Measurements from ENCODE around the gene PRRC1. TPM values are rescaled to one million over a fixed set of nuclear protein-coding genes. Genes with fewer than 3 reads are reported as not detected.
A peak's percentile ranks its signal among the peaks of the same experiment; 100 is the strongest.

Gene PRRC1
- total RNA-seq, 1 experiment from 2014 or later = 77.9 TPM

DNA sequence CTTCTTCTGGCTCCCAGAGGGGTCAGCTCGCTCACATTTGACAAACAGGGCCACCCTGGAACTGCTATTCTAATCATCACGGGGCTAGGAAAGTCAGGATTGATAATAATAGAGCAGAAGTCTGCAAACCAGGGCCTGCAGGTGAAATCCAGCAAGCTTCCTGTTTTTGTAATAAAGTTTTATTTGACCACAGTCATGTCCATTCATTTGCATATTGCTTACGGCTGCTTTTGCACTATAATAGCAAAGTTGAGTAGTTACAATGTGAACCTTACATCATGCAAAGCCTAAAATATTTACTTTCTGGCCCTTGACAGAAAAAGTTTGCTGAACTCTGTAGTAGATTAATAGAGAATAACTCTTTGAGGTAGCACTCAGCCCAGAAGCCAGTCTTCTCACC, 68.2 kb downstream of the PRRC1 start:
- H3K27me3 Mint-ChIP-seq (ENCODE audit: low read depth) = no peaks in the 10 kb centered on the region

DNA sequence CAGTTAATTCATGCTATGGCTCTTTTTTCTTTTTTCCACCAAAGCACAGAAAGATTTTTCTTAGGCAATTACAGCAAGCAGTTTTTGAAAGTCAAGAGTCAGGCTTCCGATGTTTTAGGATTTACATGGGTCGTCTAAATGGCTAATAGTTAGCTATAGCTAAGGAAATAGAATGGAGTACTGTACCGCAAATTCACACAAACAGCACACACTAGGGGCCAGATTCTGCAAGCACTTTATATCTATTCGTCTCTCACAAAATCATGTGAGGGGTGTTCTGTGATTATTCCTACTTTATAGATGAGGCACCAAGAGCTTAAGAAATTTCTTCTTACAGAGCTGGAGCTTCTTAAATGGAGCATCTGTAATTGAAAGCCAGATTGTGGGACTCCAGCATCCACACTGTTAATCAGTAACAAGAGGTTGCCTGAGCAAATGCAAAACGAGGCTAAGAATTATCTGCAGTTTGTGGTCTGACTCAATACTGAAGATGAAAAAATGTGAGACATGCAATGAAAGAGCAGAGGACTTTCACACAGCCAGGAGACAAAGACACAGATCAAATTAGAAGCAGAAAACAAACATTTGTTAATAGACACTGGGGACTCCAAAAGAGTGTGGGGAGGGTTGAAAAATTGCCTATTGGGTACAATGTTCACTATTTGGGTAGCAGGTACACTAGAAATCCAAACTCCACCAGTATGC, 68.8 kb downstream of the PRRC1 start:
- ChIA-PET CTCF (interaction anchor here (0.7 to 1.4 kb wide), 3 partner anchors 17 to 615 kb away, joined by 3 to 5 read pairs (median 4); no protein-coding TSS in a partner anchor), POLR2A (no interaction called here)
- Mint-ChIP-seq H3K9me3 (no peaks in the 10 kb centered on the region), H3K4me1 (peaks cover 36% of the 10 kb centered on the region), H3K36me3 (no peaks in the 10 kb centered on the region), H3K4me3 (no peak overlapping the region), H3K27ac (no peak overlapping the region), H3K27me3 (ENCODE audit: low read depth) (no peaks in the 10 kb centered on the region)
- TF ChIP-seq TEAD1 (CRISPR knock-in tag; IDR thresholded peaks at IDR 0.05) (no peak), FOXP1 (CRISPR knock-in tag; IDR thresholded peaks at IDR 0.05; ENCODE audit: borderline replicate concordance) (no peak), CREB1 (CRISPR knock-in tag; IDR thresholded peaks at IDR 0.05) (no peak), ZNF671 (CRISPR knock-in tag; IDR thresholded peaks at IDR 0.05) (no peak), ETV6 (CRISPR knock-in tag; IDR thresholded peaks at IDR 0.05) (no peak), ZNF425 (CRISPR knock-in tag; conservative IDR thresholded peaks at IDR 0.05) (no peak), PRRX2 (CRISPR knock-in tag; IDR thresholded peaks at IDR 0.05) (no peak)
- TF ChIP-seq, protein P1, sequence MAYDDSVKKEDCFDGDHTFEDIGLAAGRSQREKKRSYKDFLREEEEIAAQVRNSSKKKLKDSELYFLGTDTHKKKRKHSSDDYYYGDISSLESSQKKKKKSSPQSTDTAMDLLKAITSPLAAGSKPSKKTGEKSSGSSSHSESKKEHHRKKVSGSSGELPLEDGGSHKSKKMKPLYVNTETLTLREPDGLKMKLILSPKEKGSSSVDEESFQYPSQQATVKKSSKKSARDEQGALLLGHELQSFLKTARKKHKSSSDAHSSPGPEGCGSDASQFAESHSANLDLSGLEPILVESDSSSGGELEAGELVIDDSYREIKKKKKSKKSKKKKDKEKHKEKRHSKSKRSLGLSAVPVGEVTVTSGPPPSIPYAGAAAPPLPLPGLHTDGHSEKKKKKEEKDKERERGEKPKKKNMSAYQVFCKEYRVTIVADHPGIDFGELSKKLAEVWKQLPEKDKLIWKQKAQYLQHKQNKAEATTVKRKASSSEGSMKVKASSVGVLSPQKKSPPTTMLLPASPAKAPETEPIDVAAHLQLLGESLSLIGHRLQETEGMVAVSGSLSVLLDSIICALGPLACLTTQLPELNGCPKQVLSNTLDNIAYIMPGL (CRISPR knock-in tag; IDR thresholded peaks at IDR 0.05) = no peak
- DNase-seq (ENCODE audit: low spot score) (no peak), ATAC-seq (0 out of 2 replicates have a peak, but pooled peaks have one; percentile 15)

More for the DNA sequence above, 68.2 kb downstream of the PRRC1 start:
- ATAC-seq = peak; percentile 18
- no peak for DNase-seq (ENCODE audit: low spot score)
- Mint-ChIP-seq H3K27ac (peak overlapping the region; percentile 78), H3K4me3 (no peak overlapping the region), H3K4me1 (peaks cover 36% of the 10 kb centered on the region), H3K9me3 (no peaks in the 10 kb centered on the region), H3K36me3 (no peaks in the 10 kb centered on the region)
- ChIA-PET CTCF (interaction anchor here (0.7 to 1.4 kb wide), 3 partner anchors 18 to 616 kb away, joined by 3 to 5 read pairs (median 4); no protein-coding TSS in a partner anchor), POLR2A (no interaction called here)
- TF ChIP-seq ATF3 (CRISPR knock-in tag; conservative IDR thresholded peaks at IDR 0.05) = no peak
- TF ChIP-seq, protein P2, sequence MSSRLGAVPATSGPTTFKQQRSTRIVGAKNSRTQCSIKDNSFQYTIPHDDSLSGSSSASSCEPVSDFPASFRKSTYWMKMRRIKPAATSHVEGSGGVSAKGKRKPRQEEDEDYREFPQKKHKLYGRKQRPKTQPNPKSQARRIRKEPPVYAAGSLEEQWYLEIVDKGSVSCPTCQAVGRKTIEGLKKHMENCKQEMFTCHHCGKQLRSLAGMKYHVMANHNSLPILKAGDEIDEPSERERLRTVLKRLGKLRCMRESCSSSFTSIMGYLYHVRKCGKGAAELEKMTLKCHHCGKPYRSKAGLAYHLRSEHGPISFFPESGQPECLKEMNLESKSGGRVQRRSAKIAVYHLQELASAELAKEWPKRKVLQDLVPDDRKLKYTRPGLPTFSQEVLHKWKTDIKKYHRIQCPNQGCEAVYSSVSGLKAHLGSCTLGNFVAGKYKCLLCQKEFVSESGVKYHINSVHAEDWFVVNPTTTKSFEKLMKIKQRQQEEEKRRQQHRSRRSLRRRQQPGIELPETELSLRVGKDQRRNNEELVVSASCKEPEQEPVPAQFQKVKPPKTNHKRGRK (CRISPR knock-in tag; IDR thresholded peaks at IDR 0.05; ENCODE audit: borderline replicate concordance) = no peak
- TF ChIP-seq, protein P3, sequence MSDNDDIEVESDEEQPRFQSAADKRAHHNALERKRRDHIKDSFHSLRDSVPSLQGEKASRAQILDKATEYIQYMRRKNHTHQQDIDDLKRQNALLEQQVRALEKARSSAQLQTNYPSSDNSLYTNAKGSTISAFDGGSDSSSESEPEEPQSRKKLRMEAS (CRISPR knock-in tag; IDR thresholded peaks at IDR 0.05) = no peak
- TF ChIP-seq RORB (CRISPR knock-in tag; IDR thresholded peaks at IDR 0.05) = no peak
- no peak for TF ChIP-seq ZNF317 (CRISPR knock-in tag; IDR thresholded peaks at IDR 0.05; ENCODE audit: borderline replicate concordance, low read depth)
- TF ChIP-seq TEAD4 (CRISPR knock-in tag; IDR thresholded peaks at IDR 0.05) = no peak
- TF ChIP-seq ZBTB43 (CRISPR knock-in tag; IDR thresholded peaks at IDR 0.05) = no peak
- TF ChIP-seq TEAD1 (CRISPR knock-in tag; IDR thresholded peaks at IDR 0.05) = no peak
- TF ChIP-seq NFATC4 (CRISPR knock-in tag; IDR thresholded peaks at IDR 0.05) = no peak
- TF ChIP-seq USF2 (CRISPR knock-in tag; IDR thresholded peaks at IDR 0.05) = no peak
- no peak for TF ChIP-seq NR2C2 (CRISPR knock-in tag; IDR thresholded peaks at IDR 0.05)
- TF ChIP-seq ZNF121 (CRISPR knock-in tag; IDR thresholded peaks at IDR 0.05) = no peak
